ENCODE measurements around the gene HSPA1B. TPM values are rescaled to one million over a fixed set of nuclear protein-coding genes. Genes with fewer than 3 reads are reported as not detected.
"Not testable (repeated sequence)": the region's sequence is repeated elsewhere in the genome, so short reads cannot be mapped to it uniquely, and the experiment has no call there.

HSPA1B gene
- polyA plus RNA-seq, 4 donors: 16.5 to 130 (median 35.0) TPM

DNA sequence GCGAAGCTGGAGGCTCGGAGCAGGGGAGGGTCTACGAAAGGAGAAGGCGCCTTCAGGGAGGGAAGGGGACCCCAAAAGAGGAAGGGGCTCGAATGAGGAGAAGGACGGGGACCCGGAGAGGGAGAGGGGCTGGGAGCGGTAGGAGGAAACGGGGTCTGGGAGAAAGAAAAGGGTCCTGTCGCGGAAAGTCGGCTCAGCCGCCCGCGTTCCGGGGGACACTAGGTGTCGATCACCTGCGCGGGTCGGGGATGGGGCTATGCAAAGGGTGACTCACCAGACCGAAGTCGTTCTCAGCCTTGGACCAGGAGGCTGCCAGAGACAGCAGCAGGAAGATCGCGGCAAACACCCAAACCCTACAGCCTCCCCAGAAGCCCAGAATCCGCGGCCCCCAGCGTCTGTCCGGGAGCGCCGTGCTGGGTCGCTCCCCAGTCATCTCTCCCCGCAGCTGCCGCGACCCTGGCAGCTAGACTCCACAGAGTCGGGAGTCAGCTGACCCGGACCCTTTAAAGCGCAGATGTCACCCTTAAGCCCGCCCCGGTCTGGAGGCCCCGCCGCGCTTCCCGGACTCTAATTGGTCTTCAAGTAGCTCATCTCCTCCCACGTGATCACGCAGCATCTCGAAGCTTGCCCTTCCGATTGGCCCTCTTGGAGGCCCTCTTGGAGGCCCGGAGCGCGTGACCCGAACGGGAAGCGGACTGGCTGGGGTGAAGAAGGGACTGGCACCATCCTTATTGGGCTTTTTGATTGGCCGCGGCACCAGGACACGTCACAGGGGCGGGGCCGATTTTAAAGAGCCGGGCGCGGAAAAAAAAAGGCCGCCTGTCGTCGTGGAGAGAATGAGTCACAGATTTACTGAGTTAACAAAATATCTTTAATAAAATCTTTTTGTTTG, 35.1 kb downstream of the HSPA1B start, which contains the start of gene NEU1:
TSS of gene NEU1 (minus strand) at position 478 of the 892 bp plus-strand sequence. CDS start at position 433, 45 bp downstream.
- Histone ChIP-seq H3K27ac (ENCODE audit: low read depth in 1 of 3, low read length in 2 of 3) (peak within 1 kb of the TSS; percentile 60 to 91 (median 78)), H3K27me3 (ENCODE audit: control insufficient read depth in 3 of 3, insufficient read depth in 3 of 3, low read length in 3 of 3) (no peaks in the 10 kb centered on the region), H3K4me3 (ENCODE audit: low read depth in 1 of 3, low read length in 3 of 3) (peak within 1 kb of the TSS; percentile 50 to 83 (median 63)), H3K9me3 (ENCODE audit: control insufficient read depth in 2 of 2, insufficient read depth in 1 of 2, low read depth in 1 of 2, low read length in 1 of 2) (no peaks in the 10 kb centered on the region), H3K36me3 (ENCODE audit: control insufficient read depth in 3 of 3, insufficient read depth in 2 of 3, low read depth in 1 of 3, low read length in 3 of 3) (peaks cover 4 to 80% (median 4%) of the 10 kb centered on the region in 3 donors), H3K4me1 (ENCODE audit: control insufficient read depth in 3 of 3, insufficient read depth in 2 of 3, low read depth in 1 of 3, low read length in 2 of 3) (peaks cover 0 to 12% (median 0%) of the 10 kb centered on the region in 3 donors)
- WGBS, 3 donors: 0 to 1% (median 1%) methylated on average over 62 to 64 of the region's 64 CpGs
- peak; percentile 100 for DNase-seq
- FAIRE-seq: peak; percentile 53

DNA sequence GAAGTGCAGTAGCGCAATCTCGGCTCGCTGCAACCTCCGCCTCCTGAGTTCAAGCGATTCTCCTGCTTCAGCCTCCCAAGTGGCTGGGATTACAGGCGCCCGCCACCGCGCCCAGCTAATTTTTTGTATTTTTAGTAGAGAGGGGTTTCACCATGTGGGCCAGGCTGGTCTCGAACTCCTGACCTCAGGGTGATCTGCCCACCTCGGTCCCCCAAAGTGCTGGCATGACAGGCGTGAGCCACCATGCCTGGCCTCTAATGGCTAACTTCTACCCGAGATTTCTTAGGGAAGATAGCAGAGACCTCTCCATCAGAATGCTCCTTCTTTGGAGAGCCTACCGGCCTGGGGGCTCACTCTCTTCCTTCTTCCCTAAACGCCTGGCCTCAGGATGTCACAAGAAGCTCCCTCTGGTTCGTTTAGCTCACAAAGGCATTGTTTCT, 36.6 kb downstream of the HSPA1B start:
- H3K27me3 ChIP-seq (ENCODE audit: control insufficient read depth in 3 of 3, insufficient read depth in 3 of 3, low read length in 3 of 3); FAIRE-seq; H3K9me3 ChIP-seq (ENCODE audit: control insufficient read depth in 2 of 2, insufficient read depth in 1 of 2, low read depth in 1 of 2, low read length in 1 of 2); DNase-seq: not testable (repeated sequence)
- peak overlapping the region in 1 of 3 donors; percentile 39 for H3K4me3 ChIP-seq (ENCODE audit: low read depth in 1 of 3, low read length in 3 of 3)
- peak overlapping the region in 2 of 3 donors; percentile 5 to 78 for H3K27ac ChIP-seq (ENCODE audit: low read depth in 1 of 3, low read length in 2 of 3)
- peaks cover 4 to 79% (median 5%) of the 10 kb centered on the region in 3 donors for H3K36me3 ChIP-seq (ENCODE audit: control insufficient read depth in 3 of 3, insufficient read depth in 2 of 3, low read depth in 1 of 3, low read length in 3 of 3)
- WGBS, 3 donors: 21 to 47% (median 29%) methylated on average over 16 of the region's 16 CpGs
- H3K4me1 ChIP-seq (ENCODE audit: control insufficient read depth in 3 of 3, insufficient read depth in 2 of 3, low read depth in 1 of 3, low read length in 2 of 3): peaks cover 0 to 12% (median 0%) of the 10 kb centered on the region in 3 donors

DNA sequence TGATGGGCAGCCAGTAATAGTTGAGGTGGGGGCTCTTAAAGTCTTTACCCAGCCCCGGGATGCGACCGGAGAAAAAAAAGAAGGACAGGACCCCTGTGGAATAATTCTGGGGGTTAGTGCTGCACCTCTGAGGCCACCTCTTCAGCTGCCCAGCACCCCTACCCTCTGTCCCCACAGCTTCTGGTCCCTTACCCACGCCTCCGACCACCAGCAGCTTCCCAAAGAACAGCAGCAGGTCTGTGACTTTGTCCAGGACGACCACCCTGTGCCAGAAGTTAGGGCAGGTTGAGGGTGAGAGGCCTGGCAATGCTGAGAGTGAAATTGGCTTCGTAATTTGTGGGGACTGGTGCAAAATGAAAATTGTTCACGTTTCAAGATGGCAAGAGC, 37.3 kb downstream of the HSPA1B start:
- no peak overlapping the region for H3K4me3 ChIP-seq (ENCODE audit: low read depth in 1 of 3, low read length in 3 of 3)
- H3K36me3 ChIP-seq (ENCODE audit: control insufficient read depth in 3 of 3, insufficient read depth in 2 of 3, low read depth in 1 of 3, low read length in 3 of 3): peaks cover 2 to 76% (median 5%) of the 10 kb centered on the region in 3 donors
- no peaks in the 10 kb centered on the region for H3K27me3 ChIP-seq (ENCODE audit: control insufficient read depth in 3 of 3, insufficient read depth in 3 of 3, low read length in 3 of 3)
- peaks cover 0 to 12% (median 0%) of the 10 kb centered on the region in 3 donors for H3K4me1 ChIP-seq (ENCODE audit: control insufficient read depth in 3 of 3, insufficient read depth in 2 of 3, low read depth in 1 of 3, low read length in 2 of 3)
- H3K27ac ChIP-seq (ENCODE audit: low read depth in 1 of 3, low read length in 2 of 3): no peak overlapping the region
- 85 to 90% (median 87%) methylated on average over 6 to 8 of the region's 8 CpGs for WGBS, 3 donors
- DNase-seq: no peak
- no peaks in the 10 kb centered on the region for H3K9me3 ChIP-seq (ENCODE audit: control insufficient read depth in 2 of 2, insufficient read depth in 1 of 2, low read depth in 1 of 2, low read length in 1 of 2)
- no peak for FAIRE-seq

- H3K9me3 ChIP-seq (ENCODE audit: control insufficient read depth in 2 of 2, insufficient read depth in 1 of 2, low read depth in 1 of 2, low read length in 1 of 2): no peaks in the 10 kb centered on the region
- H3K4me3 ChIP-seq (ENCODE audit: low read depth in 1 of 3, low read length in 3 of 3): no peak overlapping the region
- no peak overlapping the region for H3K27ac ChIP-seq (ENCODE audit: low read depth in 1 of 3, low read length in 2 of 3)
- WGBS, 3 donors: 75 to 81% (median 77%) methylated on average over 21 of the region's 21 CpGs
- peak in 1 of 2 donors; percentile 14 for DNase-seq
- peaks cover 0 to 12% (median 0%) of the 10 kb centered on the region in 3 donors for H3K4me1 ChIP-seq (ENCODE audit: control insufficient read depth in 3 of 3, insufficient read depth in 2 of 3, low read depth in 1 of 3, low read length in 2 of 3)
- H3K27me3 ChIP-seq (ENCODE audit: control insufficient read depth in 3 of 3, insufficient read depth in 3 of 3, low read length in 3 of 3): no peaks in the 10 kb centered on the region
- no peak for FAIRE-seq
- H3K36me3 ChIP-seq (ENCODE audit: control insufficient read depth in 3 of 3, insufficient read depth in 2 of 3, low read depth in 1 of 3, low read length in 3 of 3): peaks cover 2 to 76% (median 8%) of the 10 kb centered on the region in 3 donors
Observed at GRCh38 chr6:31865205-31866118, 37.9 kb downstream of the HSPA1B start.

DNA sequence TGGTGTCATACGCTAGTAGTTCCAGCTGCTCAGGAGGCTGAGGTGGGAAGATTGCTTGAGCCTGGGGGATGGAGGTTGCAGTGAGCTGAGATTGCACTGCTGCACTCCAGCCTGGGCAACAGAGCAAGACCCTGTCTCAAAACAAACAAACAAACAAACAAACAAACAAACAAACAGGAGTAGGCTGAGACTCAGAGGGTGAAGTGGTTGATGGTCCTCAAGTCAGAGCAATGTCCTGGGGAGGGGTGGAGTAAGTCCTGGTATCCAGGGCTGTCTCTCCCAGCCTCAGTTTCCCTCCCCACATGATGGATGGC, 41.1 kb downstream of the HSPA1B start:
- not testable (repeated sequence) for H3K4me1 ChIP-seq (ENCODE audit: control insufficient read depth in 3 of 3, insufficient read depth in 2 of 3, low read depth in 1 of 3, low read length in 2 of 3); H3K27ac ChIP-seq (ENCODE audit: low read depth in 1 of 3, low read length in 2 of 3); DNase-seq; FAIRE-seq; H3K27me3 ChIP-seq (ENCODE audit: control insufficient read depth in 3 of 3, insufficient read depth in 3 of 3, low read length in 3 of 3); H3K9me3 ChIP-seq (ENCODE audit: control insufficient read depth in 2 of 2, insufficient read depth in 1 of 2, low read depth in 1 of 2, low read length in 1 of 2); H3K4me3 ChIP-seq (ENCODE audit: low read depth in 1 of 3, low read length in 3 of 3)
- WGBS, 3 donors: 83 to 100% (median 94%) methylated on average over 1 of the region's 1 CpG
- H3K36me3 ChIP-seq (ENCODE audit: control insufficient read depth in 3 of 3, insufficient read depth in 2 of 3, low read depth in 1 of 3, low read length in 3 of 3): peaks cover 2 to 91% (median 13%) of the 10 kb centered on the region in 3 donors

DNA sequence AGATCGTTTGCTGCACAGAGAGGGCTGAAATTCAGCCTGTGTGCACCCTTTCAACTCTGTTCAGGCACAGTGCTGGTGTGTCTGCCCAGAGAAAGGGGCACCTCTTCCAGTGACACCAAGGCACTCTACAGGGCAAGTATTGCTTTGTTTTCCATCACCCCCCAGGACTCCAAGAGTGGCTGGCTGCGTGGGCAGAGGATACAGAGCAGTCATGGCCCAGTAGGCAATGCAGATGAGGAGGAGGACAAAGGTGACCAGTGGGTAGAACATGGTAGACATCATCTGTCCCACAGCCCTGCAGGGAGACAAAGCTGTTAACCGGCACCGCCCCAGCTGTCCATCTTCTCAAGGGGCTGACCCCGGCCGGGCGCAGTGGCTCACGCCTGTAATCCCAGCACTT, 41.8 kb downstream of the HSPA1B start:
- Histone ChIP-seq H3K9me3 (ENCODE audit: control insufficient read depth in 2 of 2, insufficient read depth in 1 of 2, low read depth in 1 of 2, low read length in 1 of 2) (no peaks in the 10 kb centered on the region), H3K4me3 (ENCODE audit: low read depth in 1 of 3, low read length in 3 of 3) (no peak overlapping the region), H3K27ac (ENCODE audit: low read depth in 1 of 3, low read length in 2 of 3) (no peak overlapping the region), H3K4me1 (ENCODE audit: control insufficient read depth in 3 of 3, insufficient read depth in 2 of 3, low read depth in 1 of 3, low read length in 2 of 3) (no peaks in the 10 kb centered on the region), H3K36me3 (ENCODE audit: control insufficient read depth in 3 of 3, insufficient read depth in 2 of 3, low read depth in 1 of 3, low read length in 3 of 3) (peaks cover 2 to 92% (median 17%) of the 10 kb centered on the region in 3 donors), H3K27me3 (ENCODE audit: control insufficient read depth in 3 of 3, insufficient read depth in 3 of 3, low read length in 3 of 3) (no peaks in the 10 kb centered on the region)
- DNase-seq: no peak
- WGBS, 3 donors: 79 to 91% (median 86%) methylated on average over 7 to 8 of the region's 8 CpGs
- no peak for FAIRE-seq

GRCh38 chr6:31870385-31870921, 42.9 kb downstream of the HSPA1B start:
- WGBS, 3 donors: 75 to 86% (median 84%) methylated on average over 13 to 16 of the region's 16 CpGs
- Histone ChIP-seq H3K4me1 (ENCODE audit: control insufficient read depth in 3 of 3, insufficient read depth in 2 of 3, low read depth in 1 of 3, low read length in 2 of 3) (no peaks in the 10 kb centered on the region), H3K4me3 (ENCODE audit: low read depth in 1 of 3, low read length in 3 of 3) (no peak overlapping the region), H3K9me3 (ENCODE audit: control insufficient read depth in 2 of 2, insufficient read depth in 1 of 2, low read depth in 1 of 2, low read length in 1 of 2) (no peaks in the 10 kb centered on the region), H3K27me3 (ENCODE audit: control insufficient read depth in 3 of 3, insufficient read depth in 3 of 3, low read length in 3 of 3) (no peaks in the 10 kb centered on the region), H3K36me3 (ENCODE audit: control insufficient read depth in 3 of 3, insufficient read depth in 2 of 3, low read depth in 1 of 3, low read length in 3 of 3) (peaks cover 7 to 90% (median 16%) of the 10 kb centered on the region in 3 donors), H3K27ac (ENCODE audit: low read depth in 1 of 3, low read length in 2 of 3) (no peak overlapping the region)
- no peak for FAIRE-seq
- DNase-seq: no peak
